ENCODE data around the gene ATG16L1. TPM values are rescaled to one million over a fixed set of nuclear protein-coding genes. Genes with fewer than 3 reads are reported as not detected.

The ATG16L1 gene
- 48.3 and 51.5 TPM in 2 replicates for total RNA-seq

DNA sequence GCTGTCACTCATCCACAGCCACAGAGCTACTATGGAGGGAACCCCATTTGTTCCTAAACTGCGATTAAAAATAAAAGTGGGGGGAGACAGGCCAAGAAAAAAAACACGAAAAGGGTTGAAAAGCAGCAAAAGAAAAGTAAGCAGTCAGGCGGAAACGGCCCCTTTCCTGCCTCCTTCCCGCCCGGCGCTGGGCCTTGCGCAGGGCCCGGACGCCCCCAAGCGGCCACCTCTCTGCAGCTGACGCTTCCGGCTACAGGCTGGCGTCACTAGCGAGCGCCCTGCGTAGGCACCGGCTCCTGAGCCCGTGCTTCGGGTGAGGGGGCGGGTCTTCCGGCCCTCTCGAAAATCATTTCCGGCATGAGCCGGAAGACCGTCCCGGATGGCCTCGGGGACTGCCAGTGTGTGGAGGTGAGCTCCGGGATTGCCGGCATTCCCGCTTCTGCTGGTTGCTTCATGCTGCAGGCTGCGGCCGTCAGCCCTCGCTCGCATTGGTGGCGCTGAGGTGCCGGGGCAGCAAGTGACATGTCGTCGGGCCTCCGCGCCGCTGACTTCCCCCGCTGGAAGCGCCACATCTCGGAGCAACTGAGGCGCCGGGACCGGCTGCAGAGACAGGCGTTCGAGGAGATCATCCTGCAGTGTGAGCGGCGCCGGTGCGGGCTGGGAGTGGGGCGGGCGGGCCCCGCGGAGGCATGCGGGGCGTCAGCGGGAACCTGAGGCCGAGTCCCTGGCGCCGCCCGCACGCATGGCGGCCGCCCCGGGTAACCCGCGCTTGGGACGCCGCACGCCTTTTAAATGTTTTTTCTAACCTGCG lies at the start of gene ATG16L1:
Gene ATG16L1 (plus strand): TSS at position 368 of the 811 bp plus-strand sequence. CDS start 155 bp downstream, at position 523.
- peak; percentile 87 for DNase-seq (ENCODE audit: low read depth, low spot score)

DNA sequence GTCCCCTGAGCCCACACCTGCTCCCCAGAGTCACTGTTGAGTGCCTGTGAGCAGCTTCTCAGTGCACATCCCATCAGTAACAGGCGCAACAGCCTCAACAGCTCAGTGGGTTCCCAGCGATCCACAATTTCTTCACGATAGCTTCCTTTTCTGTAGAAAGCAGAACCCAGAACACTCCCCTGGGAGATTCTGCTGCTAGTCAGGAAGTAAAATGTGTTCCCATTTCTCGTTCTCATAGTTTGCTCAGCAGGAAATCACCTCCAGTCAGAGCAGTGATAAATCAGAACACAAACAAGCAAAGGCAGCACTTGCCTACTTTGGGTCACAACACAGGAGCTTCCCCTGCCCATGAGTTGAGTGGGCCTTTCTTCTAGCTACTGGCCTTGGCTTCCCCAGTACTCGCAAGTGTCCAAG lies 48.9 kb upstream of the ATG16L1 start:
- DNase-seq (ENCODE audit: low read depth, low spot score) = no peak

DNA sequence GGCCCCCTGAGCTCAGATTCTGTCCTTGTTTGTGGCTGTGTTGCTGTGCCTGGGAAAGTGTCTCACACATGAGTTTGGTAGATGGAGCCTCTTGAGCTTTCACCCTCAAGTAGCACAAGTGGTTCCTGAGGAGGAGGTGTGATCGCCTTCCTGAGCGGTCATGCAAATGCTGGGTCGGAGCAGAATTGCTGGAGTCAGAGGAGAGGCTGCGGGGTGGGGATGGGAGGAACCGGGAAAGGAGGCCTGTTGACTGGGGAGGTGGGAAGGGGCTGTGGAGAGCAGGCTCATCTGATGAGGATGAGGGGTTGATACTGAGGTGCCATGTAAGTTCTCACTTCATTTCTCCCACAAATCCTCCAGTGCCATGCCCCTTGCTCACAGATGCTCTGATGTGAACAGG lies 48.4 kb upstream of the ATG16L1 start:
- DNase-seq (ENCODE audit: low read depth, low spot score) = no peak

DNA sequence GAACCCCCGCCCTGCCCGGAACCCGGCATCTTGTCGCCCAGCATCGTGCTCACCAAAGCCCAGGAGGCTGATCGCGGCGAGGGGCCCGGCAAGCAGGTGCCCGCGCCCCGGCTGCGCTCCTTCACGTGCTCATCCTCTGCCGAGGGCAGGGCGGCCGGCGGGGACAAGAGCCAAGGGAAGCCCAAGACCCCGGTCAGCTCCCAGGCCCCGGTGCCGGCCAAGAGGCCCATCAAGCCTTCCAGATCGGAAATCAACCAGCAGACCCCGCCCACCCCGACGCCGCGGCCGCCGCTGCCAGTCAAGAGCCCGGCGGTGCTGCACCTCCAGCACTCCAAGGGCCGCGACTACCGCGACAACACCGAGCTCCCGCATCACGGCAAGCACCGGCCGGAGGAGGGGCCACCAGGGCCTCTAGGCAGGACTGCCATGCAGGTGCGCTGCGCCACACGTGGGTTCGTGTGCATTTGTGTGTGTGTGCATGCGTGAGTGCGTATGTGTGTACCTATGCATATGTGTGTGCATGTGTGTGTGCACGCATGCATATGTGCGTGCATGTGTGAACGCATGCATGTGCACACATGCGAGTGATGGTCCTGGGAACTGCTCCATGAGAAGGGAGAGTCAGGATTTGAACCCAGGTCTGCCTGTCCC lies 47.1 kb upstream of the ATG16L1 start:
- DNase-seq (ENCODE audit: low read depth, low spot score) = no peak

DNA sequence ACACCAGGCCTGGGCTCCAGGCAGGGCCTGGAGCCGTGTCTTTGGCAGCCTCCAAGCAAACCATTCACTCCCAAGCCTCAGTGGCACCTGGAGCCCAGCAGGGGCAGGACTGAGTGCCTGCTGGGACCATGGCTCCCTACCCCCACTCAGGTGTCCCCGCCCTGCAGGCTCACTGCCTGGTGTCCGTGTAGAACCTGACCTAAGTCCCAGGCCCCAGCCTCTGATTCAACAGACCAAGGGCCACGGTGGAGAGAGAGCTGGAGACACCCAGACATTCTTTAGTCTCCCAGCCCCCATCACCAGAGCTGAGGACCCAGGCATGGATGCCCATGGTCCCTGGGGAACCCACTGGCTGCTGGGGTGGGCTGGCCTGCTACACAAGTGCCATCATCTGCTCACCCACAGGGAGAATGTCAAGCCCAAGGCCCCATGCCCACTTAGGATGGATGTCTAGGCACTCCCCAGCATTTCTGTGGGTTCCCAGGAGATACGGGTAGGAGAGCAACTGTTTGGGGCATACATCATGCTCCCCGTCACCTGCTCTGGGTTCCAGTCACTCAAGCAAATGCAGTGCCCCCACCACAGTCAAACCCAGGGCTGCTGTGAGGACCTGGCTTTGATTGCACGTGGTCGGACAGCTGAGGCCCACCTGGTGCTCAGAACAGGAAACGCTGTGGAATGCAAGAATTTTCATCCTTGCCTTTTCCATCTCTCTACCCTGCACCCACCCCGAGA lies 42.9 kb upstream of the ATG16L1 start:
- no peak for DNase-seq (ENCODE audit: low read depth, low spot score)

DNA sequence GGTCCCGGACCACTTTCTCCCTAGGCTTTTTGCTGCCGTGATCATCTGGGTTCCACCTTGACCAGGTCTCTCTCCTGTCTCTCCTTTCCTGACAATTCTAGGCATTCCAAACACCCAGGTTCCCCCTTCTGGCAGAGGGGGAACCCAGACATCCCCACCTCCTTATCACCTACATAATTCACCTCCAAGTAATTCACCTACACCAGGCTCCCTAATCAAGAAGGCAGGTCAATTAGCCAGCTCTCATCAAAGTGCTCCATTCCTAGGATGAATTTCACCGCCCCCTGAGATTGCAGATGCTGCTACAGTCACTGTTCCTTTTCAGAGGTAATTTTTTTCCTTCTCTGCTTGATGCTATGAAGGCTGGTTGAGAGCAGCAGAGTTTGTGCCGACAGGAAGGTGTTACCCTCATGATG lies 42.3 kb upstream of the ATG16L1 start:
- no peak for DNase-seq (ENCODE audit: low read depth, low spot score)

GRCh38 chr2:233209533-233210171 lies 41.8 kb upstream of the ATG16L1 start:
- DNase-seq (ENCODE audit: low read depth, low spot score) = no peak

- DNase-seq (ENCODE audit: low read depth, low spot score) = no peak
Observed at GRCh38 chr2:233210281-233210680, 41.2 kb upstream of the ATG16L1 start.

GRCh38 chr2:233210843-233211547 lies 40.5 kb upstream of the ATG16L1 start:
- DNase-seq (ENCODE audit: low read depth, low spot score) = peak; percentile 40

DNA sequence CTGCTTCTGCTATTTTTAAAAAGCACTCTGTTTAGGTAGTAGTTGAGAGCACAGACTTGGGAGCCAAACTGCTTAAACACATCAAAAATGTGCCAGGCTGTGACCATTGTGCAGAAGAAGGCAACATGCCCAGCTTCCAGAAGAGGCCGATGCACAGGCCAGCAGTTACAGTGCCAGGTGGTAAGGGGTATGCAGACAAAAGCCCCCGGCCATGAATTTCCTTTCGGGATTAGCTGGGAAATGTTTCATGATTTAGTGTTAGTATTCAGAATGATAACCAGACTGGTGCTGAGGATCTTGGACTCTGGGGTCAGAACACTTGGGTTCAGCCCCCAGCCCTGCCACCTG lies 40.0 kb upstream of the ATG16L1 start:
- DNase-seq (ENCODE audit: low read depth, low spot score) = no peak

DNA sequence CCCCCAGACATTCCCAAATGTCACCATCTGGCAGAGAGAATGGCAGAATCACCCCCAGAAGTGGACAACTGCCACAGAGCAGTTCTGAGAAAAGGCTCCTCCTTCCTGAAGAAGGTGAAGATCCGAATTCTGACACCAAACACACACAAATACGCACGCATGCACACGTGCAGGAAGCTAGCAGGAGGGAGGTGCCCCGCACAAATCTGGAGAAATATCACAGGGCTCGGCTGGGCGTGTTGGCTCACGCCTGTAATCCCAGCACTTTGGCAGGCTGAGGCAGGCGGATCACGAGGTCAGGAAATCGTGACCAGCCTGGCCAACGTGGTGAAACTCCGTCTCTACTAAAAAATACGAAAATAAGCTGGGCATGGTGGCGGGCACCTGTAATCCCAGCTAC lies 38.5 kb upstream of the ATG16L1 start:
- DNase-seq (ENCODE audit: low read depth, low spot score) = no peak

GRCh38 chr2:233213975-233214374 lies 37.5 kb upstream of the ATG16L1 start:
- no peak for DNase-seq (ENCODE audit: low read depth, low spot score)

DNA sequence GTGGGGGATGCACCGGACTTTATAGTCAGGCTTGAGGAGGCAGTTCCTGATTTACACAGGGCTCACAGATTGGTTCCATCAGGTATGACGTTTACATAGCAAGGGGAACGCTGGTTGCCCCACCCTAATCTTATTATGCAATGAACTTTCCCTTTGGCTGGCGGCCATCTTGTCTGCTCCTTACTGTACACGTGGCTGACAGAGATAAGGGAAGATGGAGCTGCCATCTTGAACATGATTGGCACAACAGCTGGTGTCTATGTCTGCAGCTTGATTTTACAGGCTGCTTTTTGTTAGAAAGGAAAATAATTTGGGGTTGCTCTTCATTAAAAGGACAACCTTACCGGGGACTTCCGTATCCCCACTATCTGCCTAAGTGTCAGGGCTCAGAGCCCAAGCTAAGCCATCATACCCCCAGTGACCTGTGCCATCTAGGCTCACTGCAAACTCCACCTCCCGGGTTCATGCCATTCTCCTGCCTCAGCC lies 33.5 kb upstream of the ATG16L1 start:
- DNase-seq (ENCODE audit: low read depth, low spot score) = no peak

DNA sequence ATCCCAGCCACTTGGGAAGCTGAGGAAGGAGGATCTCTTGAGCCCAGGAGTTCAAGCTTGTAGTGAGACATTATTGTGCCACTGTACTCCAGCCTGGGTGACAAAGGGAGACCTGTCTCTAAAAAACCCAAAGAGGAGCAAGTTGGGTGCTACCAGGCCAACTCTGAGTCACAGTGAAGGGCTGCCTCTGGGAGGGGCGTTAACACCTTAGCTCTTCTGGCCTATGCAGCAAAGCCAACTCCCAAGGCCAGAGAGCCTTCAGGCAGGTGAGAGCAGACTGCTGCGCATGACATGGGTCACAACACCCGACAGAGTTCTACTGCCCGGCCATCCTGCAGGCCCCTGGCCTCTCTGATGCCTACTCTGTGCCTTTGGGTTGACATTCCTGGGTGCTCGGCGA lies 32.6 kb upstream of the ATG16L1 start:
- no peak for DNase-seq (ENCODE audit: low read depth, low spot score)

GRCh38 chr2:233219848-233220247 lies 31.6 kb upstream of the ATG16L1 start:
- no peak for DNase-seq (ENCODE audit: low read depth, low spot score)

DNA sequence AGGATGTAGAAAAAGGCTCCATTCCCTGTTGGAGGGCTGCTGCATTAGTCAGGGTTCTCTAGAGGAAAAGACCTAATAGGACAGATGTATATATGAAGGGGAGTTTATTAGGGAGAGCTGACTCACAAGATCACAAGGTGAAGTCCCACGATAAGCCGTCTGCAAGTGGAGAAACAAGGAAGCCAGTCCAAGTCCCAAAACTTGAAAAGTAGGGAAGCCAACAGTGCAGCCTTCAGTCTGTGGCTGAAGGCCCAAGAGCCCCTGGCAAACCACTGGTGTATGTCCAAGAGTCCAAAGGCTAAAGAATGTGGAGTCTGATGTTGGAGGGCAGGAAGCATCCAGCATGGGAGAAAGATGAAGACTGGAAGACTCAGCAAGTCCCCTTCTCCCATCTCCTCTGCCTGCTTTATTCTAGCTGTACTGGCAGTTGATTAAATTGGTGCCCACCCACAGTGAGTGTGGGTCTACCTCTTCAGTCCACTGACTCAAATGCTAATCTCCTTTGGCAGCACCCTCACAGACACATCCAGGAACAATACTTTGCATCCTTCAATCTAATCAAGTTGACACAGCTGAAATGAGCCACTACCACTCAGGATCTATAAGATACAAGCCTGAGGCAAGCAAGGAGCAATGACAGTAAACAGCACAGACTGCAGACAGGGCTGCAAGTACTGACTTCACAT lies 30.0 kb upstream of the ATG16L1 start:
- DNase-seq (ENCODE audit: low read depth, low spot score) = no peak

DNA sequence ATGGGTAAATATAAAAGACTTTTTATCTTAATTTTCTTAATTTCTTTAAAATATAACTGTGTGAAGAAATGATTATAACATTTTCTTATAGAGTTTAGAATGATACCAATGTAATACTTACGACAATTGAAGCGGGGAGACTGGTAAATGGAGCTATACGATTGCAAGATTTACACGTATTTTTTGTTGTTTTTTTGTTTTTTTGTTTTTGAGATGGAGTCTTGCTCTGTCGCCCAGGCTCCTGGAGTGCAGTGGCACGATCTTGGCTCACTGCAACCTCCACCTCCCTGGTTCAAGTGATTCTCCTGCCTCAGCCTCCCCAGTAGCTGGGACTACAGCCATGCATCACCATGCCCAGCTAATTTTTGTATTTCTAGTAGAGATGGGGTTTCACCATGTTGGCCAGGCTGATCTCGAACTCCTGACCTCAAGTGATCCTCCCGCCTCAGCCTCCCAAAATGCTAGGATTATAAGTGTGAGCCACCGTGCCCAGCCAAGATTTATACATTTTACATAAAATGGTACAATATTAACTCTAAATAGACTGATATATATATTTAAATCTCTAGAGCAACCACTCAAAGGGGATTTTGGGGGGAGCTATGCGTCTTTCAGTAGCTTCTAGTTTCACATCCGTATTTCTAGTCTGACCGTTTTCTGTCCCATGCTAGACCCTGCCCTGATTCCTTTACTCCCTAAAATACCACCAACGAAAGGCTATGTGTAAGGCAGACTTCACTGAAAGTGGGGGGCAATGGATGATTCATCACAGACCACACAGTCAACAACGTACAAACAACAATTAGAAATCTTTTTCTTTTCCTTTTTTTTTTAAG lies 28.2 kb upstream of the ATG16L1 start:
- no peak for DNase-seq (ENCODE audit: low read depth, low spot score)

DNA sequence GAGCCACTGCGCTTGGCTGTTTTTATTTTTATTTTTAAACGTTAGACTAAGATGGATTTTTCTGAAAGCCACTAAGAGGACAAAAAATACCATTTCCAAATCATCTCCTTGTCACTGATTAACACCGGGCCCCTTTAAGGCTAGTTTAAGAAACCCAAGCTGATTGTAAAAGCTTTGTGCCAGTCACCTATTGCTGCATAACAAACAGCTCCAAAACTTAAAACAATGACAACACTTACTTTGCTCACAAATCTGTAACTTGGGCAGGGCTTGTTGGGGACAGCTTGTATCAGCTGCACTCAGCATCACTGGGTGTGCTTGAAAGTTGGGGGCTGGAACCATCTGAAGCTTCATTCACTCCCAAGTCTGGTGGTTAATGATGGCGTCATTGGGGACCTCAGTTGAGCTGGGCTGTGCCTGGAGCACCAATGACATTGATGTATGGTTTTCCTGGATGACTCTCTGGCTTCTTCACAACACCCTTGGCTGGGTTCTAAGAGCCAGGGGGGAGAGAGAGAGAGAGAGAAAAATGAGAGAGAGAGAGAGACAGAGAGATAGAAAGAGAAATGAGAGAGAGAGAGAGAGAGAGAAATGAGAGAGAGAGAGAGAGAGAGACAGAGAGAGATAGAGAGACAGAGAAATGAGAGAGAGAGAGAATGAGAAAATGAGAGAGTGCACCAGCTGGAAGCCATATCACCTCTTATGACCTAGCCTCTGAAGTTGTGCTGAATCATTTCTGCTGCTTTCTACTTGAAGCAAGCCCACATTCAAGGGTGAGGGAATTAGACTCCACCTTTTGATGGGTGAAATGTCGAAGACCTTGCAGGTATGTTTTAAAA lies 26.0 kb upstream of the ATG16L1 start:
- no peak for DNase-seq (ENCODE audit: low read depth, low spot score)
